ENCODE results near the gene CADM4. TPM values are rescaled to one million over a fixed set of nuclear protein-coding genes. Genes with fewer than 3 reads are reported as not detected.

CADM4 gene
- total and polyA plus RNA-seq, 4 donors, result 0.47 to 4.9 (median 3.3) TPM

DNA sequence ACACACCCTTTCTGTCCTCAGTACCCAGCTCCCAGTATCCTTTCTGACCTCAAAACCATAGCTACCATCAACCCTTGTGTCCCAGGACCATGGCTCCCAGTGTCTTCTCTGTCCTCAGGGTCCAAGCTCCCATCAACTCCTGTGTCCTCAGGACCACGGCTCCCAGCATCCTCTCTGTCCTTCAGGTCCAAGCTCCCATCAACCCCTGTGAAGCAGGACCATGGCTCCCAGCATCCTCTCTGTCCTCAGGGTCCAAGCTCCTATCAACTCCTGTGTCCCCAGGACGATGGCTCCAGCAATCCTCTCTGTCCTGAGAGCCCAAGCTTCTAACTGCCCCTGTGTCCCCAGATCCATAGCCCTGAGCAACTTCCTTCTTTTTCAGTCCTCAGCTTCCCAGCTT, 1.7 kb upstream of the CADM4 start:
- DNase-seq (ENCODE audit: low spot score), result no peak
- H3K27me3 ChIP-seq (ENCODE audit: control insufficient read depth in 4 of 4, insufficient read depth in 4 of 4, low read length in 3 of 4), result no peaks in the 10 kb centered on the region
- H3K36me3 ChIP-seq (ENCODE audit: control insufficient read depth in 4 of 4, insufficient read depth in 3 of 4, low read depth in 1 of 4, low read length in 3 of 4), result no peaks in the 10 kb centered on the region
- H3K9me3 ChIP-seq (ENCODE audit: control insufficient read depth in 4 of 4, low read length in 3 of 4), result peaks cover 0 to 4% (median 0%) of the 10 kb centered on the region in 4 donors
- H3K4me1 ChIP-seq (ENCODE audit: control insufficient read depth in 4 of 4, insufficient read depth in 4 of 4, low read length in 3 of 4), result peaks cover 4 to 11% (median 9%) of the 10 kb centered on the region in 4 donors
- H3K27ac ChIP-seq (ENCODE audit: low read depth in 1 of 2, low read length in 2 of 2), result no peak overlapping the region
- 70% methylated on average over 2 of the region's 2 CpGs for WGBS
- TF ChIP-seq MAX (IDR thresholded peaks at IDR 0.05), result no peak
- TF ChIP-seq REST (IDR thresholded peaks at IDR 0.05), result no peak
- H3K9ac ChIP-seq (ENCODE audit: low read depth in 1 of 2, low read length in 2 of 2), result no peak overlapping the region
- H3K4me3 ChIP-seq (ENCODE audit: low read depth in 1 of 3, low read length in 3 of 3), result no peak overlapping the region

DNA sequence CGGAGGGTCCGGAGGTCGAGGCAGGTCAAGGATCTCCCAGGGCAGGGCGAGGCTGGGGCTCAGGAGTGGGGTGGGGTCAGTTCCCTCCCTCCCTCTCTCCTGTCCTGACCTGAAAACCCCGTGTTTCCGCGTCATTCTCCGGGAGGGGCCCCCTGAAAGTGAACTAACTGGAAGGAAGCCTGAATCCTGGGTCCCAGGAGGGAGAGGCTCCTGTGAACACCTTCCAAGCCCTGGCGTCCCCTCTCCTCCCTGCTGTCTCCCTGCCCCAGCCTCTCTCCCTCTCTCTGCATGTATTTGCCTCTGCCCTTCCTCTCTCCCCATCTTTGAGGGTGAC, 741 bp upstream of the CADM4 start:
- WGBS, result 19% methylated on average over 9 of the region's 9 CpGs
- H3K27ac ChIP-seq (ENCODE audit: low read depth in 1 of 2, low read length in 2 of 2), result no peak overlapping the region
- peaks cover 4 to 11% (median 9%) of the 10 kb centered on the region in 4 donors for H3K4me1 ChIP-seq (ENCODE audit: control insufficient read depth in 4 of 4, insufficient read depth in 4 of 4, low read length in 3 of 4)
- H3K27me3 ChIP-seq (ENCODE audit: control insufficient read depth in 4 of 4, insufficient read depth in 4 of 4, low read length in 3 of 4), result no peaks in the 10 kb centered on the region
- TF ChIP-seq REST (IDR thresholded peaks at IDR 0.05) (no peak), RAD21 (IDR thresholded peaks at IDR 0.05) (no peak), NR2F2 (IDR thresholded peaks at IDR 0.05) (no peak), YY1 (IDR thresholded peaks at IDR 0.05) (no peak), FOXA1 (IDR thresholded peaks at IDR 0.05) (no peak), ZBTB33 (IDR thresholded peaks at IDR 0.05) (no peak), HNF4A (conservative IDR thresholded peaks at IDR 0.05) (no peak), JUND (IDR thresholded peaks at IDR 0.05) (no peak), SP1 (IDR thresholded peaks at IDR 0.05) (no peak), MAX (IDR thresholded peaks at IDR 0.05) (no peak), HNF4G (IDR thresholded peaks at IDR 0.05) (no peak), RXRA (IDR thresholded peaks at IDR 0.05) (no peak), TAF1 (conservative IDR thresholded peaks at IDR 0.05) (no peak), EGR1 (IDR thresholded peaks at IDR 0.05; ENCODE audit: low read depth in 2 of 2) (no peak), GABPA (IDR thresholded peaks at IDR 0.05 in 1 of 2, conservative IDR thresholded peaks at IDR 0.05 in 1 of 2) (no peak), FOXA2 (IDR thresholded peaks at IDR 0.05) (no peak)
- TF ChIP-seq, protein P1, sequence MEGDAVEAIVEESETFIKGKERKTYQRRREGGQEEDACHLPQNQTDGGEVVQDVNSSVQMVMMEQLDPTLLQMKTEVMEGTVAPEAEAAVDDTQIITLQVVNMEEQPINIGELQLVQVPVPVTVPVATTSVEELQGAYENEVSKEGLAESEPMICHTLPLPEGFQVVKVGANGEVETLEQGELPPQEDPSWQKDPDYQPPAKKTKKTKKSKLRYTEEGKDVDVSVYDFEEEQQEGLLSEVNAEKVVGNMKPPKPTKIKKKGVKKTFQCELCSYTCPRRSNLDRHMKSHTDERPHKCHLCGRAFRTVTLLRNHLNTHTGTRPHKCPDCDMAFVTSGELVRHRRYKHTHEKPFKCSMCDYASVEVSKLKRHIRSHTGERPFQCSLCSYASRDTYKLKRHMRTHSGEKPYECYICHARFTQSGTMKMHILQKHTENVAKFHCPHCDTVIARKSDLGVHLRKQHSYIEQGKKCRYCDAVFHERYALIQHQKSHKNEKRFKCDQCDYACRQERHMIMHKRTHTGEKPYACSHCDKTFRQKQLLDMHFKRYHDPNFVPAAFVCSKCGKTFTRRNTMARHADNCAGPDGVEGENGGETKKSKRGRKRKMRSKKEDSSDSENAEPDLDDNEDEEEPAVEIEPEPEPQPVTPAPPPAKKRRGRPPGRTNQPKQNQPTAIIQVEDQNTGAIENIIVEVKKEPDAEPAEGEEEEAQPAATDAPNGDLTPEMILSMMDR (IDR thresholded peaks at IDR 0.05; ENCODE audit: low read depth, low read length, missing input control), result no peak
- TF ChIP-seq, protein P2, sequence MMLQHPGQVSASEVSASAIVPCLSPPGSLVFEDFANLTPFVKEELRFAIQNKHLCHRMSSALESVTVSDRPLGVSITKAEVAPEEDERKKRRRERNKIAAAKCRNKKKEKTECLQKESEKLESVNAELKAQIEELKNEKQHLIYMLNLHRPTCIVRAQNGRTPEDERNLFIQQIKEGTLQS (IDR thresholded peaks at IDR 0.05), result no peak
- H3K9me3 ChIP-seq (ENCODE audit: control insufficient read depth in 4 of 4, low read length in 3 of 4), result no peaks in the 10 kb centered on the region
- peak overlapping the region in 2 of 3 donors; percentile 67 to 75 for H3K4me3 ChIP-seq (ENCODE audit: low read depth in 1 of 3, low read length in 3 of 3)
- no peak for DNase-seq (ENCODE audit: low spot score)
- H3K9ac ChIP-seq (ENCODE audit: low read depth in 1 of 2, low read length in 2 of 2), result no peak overlapping the region
- H3K36me3 ChIP-seq (ENCODE audit: control insufficient read depth in 4 of 4, insufficient read depth in 3 of 4, low read depth in 1 of 4, low read length in 3 of 4), result no peaks in the 10 kb centered on the region

Measured in liver (tissue), 9 donors.